Amygdala (tissue), 56 donors: Measurements from ENCODE around the gene GIMAP6.
"Not testable (repeated sequence)": the region's sequence is repeated elsewhere in the genome, so short reads cannot be mapped to it uniquely, and the experiment has no call there.

ENCODE experiments used
- DNase-seq, 56 donors: peaks; one replicate each; lab custom pipeline; 2025; lab: John Stamatoyannopoulos, UW

The GIMAP6 gene

DNA sequence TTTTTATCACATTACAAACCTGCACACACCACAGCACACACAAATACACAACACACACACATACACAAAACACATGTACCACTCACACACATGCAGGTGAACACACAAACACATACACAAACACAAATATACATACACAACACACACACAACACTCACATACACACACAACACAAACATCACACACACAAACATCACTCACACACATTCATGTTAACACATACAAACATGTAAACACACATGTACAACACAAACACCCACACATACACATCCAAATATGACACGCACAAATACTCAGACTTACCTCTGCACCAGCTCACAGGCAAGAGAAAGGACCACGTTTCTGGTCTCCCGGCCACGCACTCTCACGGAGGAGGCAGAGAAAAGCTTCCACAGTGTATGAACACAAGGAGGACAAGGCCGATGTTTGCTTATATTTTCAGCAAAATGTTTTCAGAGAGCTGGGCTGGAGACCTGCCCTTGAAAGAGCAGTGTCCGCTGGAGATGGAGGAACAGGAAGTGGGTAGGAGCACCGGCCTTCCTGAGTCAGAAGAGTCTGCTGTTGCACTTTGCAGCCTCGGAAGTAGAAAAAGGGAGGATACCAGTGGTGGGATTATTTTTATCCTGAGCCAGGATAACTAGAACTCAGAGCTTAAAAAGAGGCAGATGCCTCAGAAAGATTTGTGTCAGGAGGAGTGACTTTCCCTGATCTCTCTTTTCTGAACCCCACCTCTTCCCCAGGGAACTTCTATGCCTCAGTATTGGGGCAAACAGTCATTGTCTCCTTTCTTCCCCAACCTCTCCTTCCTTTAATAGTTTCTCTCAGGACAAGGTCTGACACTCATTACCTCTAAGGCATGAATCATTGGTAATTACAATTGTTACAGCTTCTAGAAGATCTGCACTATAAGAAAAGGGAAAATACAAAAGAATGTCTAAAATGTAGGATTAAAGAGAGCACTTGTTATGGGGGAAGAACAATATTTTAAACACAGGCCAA, at the start of gene GIMAP6:
Gene GIMAP6 (minus strand): TSS at position 520 of the 999 bp plus-strand sequence. CDS start 2,243 bp downstream, outside the sequence.
- DNase-seq, result no peak

DNA sequence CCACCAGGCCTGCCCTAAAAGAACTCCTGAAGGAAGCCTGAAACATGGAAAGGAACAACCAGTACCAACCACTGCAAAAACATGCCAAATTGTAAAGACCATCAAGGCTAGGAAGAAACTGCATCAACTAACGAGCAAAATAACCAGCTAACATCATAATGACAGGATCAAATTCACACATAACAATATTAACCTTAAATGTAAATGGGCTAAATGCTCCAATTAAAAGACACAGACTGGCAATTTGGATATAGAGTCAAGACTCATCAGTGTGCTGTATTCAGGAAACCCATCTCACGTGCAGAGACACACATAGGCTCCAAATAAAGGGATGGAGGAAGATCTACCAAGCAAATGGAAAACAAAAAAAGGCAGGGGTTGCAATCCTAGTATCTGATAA, 48.2 kb upstream of the GIMAP6 start:
- DNase-seq, result not testable (repeated sequence)

DNA sequence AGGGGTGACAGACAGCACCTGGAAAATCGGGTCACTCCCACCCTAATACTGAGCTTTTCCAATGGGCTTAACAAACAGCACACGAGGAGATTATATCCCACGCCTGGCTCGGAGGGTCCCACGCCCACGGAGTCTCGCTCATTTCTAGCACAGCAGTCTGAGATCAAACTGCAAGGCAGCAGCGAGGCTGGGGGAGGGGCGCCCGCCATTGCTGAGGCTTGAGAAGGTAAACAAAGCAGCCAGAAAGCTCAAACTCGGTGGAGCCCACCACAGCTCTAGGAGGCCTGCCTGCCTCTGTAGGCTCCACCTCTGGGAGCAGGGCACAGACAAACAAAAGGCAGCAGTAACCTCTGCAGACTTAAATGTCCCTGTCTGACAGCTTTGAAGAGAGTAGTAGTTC, 46.4 kb upstream of the GIMAP6 start:
- DNase-seq, result not testable (repeated sequence)

DNA sequence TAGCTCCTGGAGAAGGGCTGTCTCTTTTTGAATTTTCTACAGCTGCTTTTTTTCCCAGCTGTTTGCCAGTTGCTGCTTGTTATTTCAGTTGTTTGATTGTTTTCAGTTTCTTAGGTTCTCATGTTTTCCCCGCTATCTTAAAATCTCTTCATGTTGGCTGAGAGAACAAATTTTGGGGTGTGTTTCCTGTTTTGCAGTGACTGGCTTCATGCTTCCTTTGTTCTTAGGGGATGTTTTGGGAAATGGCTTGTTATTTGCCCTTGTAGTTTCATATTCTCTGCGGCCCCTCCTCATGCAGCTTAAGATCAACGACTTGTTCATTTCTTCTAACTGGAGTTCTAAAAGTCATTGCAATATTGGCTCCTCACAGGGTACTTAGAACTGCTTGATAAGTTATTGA, 44.7 kb upstream of the GIMAP6 start:
- DNase-seq, result not testable (repeated sequence)

DNA sequence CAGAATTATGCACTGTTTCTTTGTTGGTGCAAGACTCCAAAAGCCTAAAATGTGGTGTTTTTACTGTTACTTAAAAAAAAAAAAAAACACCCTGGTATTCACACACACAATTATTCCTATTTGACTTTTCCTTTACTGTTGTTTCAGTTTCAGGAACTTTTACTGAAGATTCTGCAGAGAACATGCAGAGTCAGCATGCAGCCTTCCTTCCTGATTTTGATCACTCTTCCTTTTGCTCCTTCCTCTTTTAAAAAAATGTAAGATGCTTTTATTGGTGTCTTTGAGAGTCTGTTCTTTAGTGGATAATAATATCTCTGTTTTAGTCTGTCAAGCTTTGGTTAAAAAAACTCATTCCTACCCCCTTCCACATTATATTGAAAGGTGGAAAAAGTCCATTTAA, 44.1 kb upstream of the GIMAP6 start:
- peak in 1 of 56 donors; percentile 6 for DNase-seq

DNA sequence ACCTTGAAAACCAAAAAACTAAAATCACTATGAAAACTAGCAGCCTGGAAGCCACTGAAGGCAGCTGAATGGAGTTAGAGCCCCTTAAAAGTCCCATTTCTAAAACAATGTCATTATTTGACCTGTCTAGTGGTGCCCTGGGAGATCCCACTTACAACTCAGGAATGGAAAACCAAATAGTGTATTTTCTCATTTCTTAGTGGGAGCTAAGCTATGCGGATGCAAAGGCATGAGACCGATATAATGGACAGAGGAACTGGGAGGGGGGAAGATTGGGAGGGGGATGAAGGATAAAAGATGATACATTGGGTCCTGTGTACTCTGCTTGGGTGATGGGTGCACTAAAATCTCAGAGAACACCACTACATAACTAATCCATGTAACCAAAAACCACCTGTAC, 43.5 kb upstream of the GIMAP6 start:
- no peak for DNase-seq

DNA sequence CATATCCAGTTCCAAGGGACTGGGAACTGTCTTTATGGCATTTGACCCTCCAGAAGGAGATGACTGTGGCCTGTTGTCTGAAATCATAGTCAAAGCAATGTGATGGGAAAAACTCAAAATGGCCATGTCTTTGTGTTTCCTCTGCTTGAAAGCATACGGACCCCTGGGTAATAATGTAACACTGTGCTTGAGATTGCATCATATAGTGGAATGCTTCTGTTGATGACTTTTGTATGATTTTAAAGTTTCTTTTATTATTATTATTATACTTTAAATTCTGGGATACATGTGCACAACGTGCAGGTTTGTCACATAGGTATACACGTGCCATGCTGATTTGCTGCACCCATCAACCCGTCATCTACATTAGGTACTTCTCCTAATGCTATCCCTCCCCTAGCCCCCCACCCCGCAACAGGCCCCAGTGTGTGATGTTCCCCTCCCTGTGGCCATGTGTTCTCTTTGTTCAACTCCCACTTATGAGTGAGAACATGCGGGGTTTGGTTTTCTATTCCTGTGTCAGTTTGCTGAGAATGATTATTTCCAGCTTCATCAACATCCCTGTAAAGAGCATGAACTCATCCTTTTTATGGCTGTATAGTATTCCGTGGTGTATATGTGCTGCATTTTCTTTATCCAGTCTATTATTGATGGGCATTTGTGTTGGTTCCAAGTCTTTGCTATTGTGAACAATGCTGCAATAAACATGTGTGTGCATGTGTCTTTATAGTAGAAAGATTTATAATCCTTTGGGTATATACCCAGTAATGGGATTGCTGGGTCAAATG, 39.8 kb upstream of the GIMAP6 start:
- not testable (repeated sequence) for DNase-seq

DNA sequence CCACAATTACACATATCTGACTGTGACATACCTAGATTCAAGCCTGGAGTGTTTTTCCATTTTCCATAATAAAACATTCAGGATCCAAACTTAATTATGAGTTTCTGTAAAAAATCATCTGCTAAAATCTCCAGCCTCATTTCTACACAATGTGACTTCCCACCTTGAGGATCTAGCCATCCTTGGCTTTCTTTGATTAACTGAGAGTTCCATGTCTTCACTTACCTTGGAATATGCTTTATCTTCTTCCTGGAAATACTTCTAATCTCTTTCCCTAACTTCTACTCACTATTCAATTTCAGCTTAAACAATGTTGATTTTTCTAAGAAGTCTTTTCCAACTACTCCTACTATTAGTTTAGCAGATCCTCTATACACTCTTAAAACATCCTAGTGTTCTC, 36.8 kb upstream of the GIMAP6 start:
- no peak for DNase-seq

DNA sequence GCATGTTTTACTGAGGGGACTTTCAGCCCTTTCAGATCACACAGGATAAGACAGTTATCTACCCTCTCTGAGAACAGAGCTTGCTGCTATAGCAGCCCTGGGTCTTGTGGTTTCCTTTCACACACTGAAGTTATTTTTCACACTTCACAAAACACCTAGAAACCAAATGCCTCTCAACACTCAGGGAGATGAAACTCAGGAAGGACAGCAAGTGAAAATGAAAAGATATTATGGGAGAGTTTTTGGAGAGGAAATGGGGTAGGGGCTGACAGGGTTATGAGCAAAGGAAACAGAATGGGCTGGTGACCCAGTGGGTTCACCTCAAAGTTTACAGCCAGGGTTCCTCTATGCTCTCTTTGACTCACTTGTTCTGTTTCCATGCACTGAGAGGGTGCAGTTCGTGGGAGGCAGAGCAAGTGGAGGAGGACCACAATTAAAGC, 36.3 kb upstream of the GIMAP6 start:
- no peak for DNase-seq

DNA sequence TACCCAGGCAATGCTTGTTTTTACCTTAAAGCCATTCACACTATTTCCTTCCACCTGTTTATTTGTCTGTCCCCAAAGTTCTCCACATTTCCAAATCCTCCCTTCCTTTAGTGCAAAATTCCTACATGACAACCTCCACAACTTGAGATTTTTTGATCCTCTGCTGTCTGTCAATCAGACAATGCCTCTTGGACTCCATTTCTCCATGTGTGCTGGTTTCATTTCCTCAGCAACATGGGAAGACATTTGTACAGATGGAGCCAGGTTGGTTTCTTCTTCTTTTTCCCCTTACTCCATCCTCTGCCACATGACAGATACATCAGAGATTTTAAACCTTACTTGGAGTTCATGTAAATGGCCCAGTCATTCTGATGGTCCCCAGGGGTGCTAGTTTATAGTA, 34.2 kb upstream of the GIMAP6 start:
- DNase-seq, result no peak

DNA sequence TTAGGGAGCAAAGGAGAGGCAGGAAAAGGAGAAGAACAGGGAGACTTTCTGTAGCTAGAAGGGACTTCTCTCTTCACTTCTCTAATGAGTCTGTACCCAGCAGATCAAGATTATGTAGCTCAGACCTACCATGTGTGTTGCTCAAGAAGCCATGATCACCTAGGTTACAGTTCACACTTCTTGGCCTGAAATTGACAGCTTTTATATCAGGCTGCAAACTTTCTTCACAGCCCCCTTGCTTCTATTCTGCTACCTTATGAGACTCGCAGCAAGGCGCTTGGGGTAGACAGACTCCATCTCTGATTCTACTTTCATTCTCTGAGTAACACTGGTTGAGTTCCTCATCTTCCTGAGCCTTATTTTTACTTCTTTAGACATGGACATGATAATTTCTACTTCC, 33.7 kb upstream of the GIMAP6 start:
- DNase-seq, result no peak

DNA sequence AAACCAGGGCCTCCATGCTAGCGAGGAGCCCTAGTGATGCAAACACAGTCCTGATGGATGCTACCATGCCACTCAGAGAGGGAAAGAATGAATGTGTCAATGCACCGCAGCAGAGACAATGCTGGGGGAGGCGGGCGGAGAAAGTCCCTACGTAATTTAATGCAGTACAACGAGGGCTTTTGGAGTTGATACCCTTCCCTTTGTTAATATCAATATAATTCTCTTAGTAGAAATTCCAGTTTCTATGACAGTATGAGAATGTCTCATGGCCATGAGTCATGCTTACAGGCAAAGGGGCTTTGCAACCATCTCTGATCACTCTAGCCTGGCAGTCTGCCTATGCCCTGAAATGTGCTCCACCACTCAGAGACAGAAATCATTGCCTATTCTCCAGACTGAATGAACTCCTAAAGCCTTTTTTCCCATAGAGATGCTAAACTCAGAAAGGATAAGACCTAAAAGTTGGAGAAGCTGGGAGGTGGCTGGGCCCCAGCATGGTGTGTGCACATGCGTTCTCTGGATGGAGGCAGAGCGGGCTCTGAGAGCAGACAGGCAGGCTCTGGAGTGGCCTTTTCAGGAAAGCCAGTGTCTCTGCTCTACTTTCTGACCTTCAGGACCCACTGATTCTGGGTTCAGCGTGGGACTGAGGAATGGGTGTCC, 33.0 kb upstream of the GIMAP6 start:
- DNase-seq, result no peak

DNA sequence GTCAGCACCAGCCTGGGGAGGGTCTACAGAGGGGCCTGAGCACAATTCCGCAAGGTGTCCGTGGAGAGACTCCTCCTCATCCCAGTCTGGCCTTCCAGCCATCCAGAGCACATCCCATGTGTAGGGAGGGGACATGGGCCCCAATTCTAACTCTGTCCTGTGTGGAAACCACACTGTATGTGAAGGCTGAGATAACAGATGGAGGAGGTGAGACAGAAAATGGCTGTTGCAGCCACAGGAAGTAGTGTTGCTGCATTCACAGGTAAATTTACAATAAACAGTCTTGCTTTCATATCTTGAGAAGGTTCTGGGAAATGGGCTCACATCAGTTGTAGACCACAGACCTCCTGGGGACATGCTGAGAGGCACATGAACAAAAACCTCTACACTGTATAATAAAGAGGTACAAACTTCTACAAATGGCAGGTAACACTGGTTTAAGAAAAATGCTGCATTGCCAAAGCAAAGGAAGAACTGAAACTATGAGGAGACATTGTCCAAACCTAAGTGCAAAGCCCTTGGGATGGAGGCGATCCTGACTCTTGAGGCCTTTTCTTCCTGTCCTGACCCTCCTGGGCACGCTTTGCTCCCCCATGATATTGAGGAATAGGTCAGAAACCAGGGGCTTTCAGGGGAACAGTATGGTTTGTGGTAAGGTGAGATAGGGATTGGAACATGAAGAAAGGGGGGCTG, 31.8 kb upstream of the GIMAP6 start:
- DNase-seq, result no peak

DNA sequence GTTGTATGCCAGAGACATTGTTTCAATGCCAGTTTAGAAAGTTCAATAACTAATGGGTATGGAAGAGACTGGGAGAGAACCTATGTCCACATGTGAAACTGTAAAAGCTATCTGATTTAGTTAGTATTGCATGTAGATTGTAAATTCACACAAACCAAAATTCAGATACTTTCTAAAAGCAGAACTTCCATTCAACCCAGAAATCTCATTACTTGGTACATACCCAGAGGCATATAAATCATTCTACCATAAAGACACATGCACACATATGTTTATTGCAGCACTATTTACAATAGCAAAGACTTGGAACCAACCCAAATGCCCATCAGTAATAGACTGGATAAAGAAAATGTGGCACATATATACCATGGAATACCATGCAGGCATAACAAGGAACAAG, 30.6 kb upstream of the GIMAP6 start:
- DNase-seq, result not testable (repeated sequence)

DNA sequence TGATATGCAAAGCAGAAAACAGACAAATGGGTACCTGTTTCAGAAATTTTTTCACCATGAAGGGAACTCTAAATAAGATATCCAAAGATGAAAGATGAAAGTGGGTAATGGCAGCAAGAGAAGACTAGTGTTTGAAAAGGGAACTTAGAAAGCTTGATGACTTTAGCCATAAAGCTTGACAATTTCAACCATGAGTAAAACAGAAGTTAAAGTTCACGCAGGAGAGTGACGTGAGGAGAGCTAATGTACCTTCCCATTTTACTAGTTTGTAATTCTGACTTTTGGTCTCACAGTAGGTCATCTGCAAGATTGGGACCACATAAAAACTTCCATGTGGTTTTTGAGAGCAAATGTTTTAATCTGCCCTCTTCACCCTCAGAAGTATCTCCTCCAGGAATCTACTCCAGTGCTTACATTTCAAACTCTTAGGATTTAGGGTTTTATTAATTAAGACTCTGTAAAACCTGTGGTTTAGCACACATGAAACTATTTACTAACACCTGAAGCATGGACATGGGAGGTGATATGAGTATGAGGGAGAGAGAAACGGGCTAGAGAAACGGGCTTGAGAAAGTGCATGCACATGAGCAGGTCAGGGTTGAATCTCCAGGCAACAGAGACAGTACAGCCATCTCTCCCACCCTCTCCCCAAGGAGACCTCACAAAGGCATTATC, 28.9 kb upstream of the GIMAP6 start:
- DNase-seq, result no peak

DNA sequence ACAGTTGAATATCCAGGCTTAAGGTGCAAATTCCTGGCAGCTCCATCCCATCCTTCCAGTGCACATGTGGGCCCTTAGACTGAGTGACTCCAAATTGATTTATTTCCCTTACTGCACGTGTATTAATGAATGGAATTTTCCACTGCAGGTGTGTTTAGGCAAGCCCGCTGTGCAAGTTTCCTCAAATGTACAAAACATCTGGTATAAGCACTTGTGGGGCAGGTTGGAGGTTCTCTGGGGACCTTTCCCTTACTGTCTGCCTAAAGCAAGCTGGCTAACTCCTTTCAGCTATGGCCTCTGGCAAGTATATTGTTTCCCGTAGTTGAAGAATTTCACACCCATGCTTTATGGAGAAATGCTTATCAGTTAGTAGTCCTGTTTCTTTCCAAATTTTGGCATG, 25.3 kb upstream of the GIMAP6 start:
- DNase-seq, result no peak

DNA sequence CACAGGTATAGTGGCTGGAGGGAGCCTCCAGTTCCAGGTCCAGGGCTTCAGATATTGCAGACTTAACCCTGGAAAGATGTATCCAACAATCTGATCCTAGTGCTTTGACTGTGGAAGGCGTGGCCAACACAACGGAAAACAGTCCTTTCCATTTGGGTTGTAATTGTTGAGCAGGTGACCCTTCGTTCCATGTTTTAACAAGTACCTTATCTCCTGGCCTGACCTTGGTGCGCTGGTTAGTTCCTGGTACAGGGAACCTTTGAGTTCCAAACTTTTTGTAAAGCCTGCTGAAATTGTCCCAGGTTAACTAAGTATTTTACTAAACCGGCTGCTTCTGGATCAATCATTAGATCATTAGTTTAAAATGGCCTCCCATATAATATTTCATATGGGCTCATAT, 23.9 kb upstream of the GIMAP6 start:
- no peak for DNase-seq

DNA sequence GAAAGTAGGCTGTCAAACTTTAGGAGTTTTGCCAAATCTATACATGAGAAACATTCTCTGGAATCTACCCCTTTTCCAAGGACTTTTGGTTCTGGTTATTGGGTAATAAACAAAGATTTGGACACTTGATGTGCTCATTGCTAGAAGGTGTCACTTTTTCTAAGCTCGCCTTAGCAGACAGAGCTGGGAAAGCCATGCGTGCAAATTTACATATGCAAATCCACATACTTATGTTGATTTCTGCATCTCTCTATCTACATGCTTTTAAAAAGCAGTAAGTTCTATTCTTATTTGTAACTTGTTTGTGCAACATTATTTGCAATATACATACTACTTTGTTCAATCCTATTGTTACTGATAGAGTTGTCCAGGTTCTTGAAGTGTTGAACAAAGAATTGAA, 22.5 kb upstream of the GIMAP6 start:
- DNase-seq, result no peak

DNA sequence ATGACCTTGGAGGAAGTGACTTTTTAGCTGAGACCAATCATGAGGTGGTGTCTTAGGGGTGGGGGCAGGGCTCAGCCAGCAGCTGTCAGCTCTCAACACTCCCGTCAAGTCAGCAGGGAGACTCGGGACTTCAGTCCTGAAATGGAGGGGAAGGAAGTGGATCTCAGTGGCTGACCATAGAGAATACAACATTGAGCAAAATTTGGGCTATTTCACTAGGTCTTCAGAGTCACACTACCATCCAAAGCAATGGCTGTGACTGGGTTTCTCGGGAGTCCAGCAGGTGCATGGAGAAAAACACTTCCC, 16.8 kb upstream of the GIMAP6 start:
- DNase-seq, result no peak
